Activated CD4-positive, alpha-beta T cell treated with anti-CD3 and anti-CD28 coated beads, Interleukin-2, amount 50 U/mL, for 24 hours (primary cell): ENCODE measurements around the gene ZBTB20.

Experiments
- DNase-seq, 2 donors: peaks; one replicate each; pipeline ENCODE4 v3.0.0-alpha.2; 2020; ENCODE audit warnings: low read depth in 1 of 2, low spot score in 1 of 2

Gene ZBTB20

GRCh38 chr3:114789803-114790202 lies 357.3 kb downstream of the ZBTB20 start:
- no peak for DNase-seq

- DNase-seq, result no peak
Observed at GRCh38 chr3:114775395-114775794, 371.7 kb downstream of the ZBTB20 start.

GRCh38 chr3:114770874-114771273 lies 376.2 kb downstream of the ZBTB20 start:
- DNase-seq, result no peak

- no peak for DNase-seq
Observed at GRCh38 chr3:114764056-114764492, 383.0 kb downstream of the ZBTB20 start.

- DNase-seq, result no peak
Observed at GRCh38 chr3:114762144-114762543, 384.9 kb downstream of the ZBTB20 start.

GRCh38 chr3:114760679-114761078 lies 386.4 kb downstream of the ZBTB20 start:
- DNase-seq, result no peak

- DNase-seq, result no peak
Observed at GRCh38 chr3:114758831-114759699, 388.0 kb downstream of the ZBTB20 start.

- DNase-seq, result no peak
Observed at GRCh38 chr3:114756506-114757279, 390.4 kb downstream of the ZBTB20 start.

- DNase-seq, result no peak
Observed at GRCh38 chr3:114746502-114746901, 400.6 kb downstream of the ZBTB20 start.

- no peak for DNase-seq
Observed at GRCh38 chr3:114745322-114746240, 401.5 kb downstream of the ZBTB20 start.

- DNase-seq, result no peak
Observed at GRCh38 chr3:114743746-114744485, 403.2 kb downstream of the ZBTB20 start.

- no peak for DNase-seq
Observed at GRCh38 chr3:114741066-114741465, 406.0 kb downstream of the ZBTB20 start.

GRCh38 chr3:114739627-114740026 lies 407.5 kb downstream of the ZBTB20 start:
- no peak for DNase-seq

GRCh38 chr3:114732353-114732752 lies 414.7 kb downstream of the ZBTB20 start:
- DNase-seq, result no peak

GRCh38 chr3:114730397-114730796 lies 416.7 kb downstream of the ZBTB20 start:
- DNase-seq, result no peak

GRCh38 chr3:114727373-114727772 lies 419.7 kb downstream of the ZBTB20 start:
- no peak for DNase-seq

GRCh38 chr3:114725966-114726365 lies 421.1 kb downstream of the ZBTB20 start:
- DNase-seq, result no peak

GRCh38 chr3:114722530-114722929 lies 424.6 kb downstream of the ZBTB20 start:
- DNase-seq, result no peak

GRCh38 chr3:114721864-114722263 lies 425.2 kb downstream of the ZBTB20 start:
- no peak for DNase-seq

- no peak for DNase-seq
Observed at GRCh38 chr3:114721209-114721608, 425.9 kb downstream of the ZBTB20 start.

GRCh38 chr3:114718898-114719210 lies 428.2 kb downstream of the ZBTB20 start:
- DNase-seq, result no peak
